DMS53 treated with DMSO at 0.1 percent for 48 hours (cell line): ENCODE data around the gene NGFR.
A peak's percentile ranks its signal among the peaks of the same experiment; 100 is the strongest.
"Not testable (repeated sequence)": the region's sequence is repeated elsewhere in the genome, so short reads cannot be mapped to it uniquely, and the experiment has no call there.

Experiments used
- DNase-seq: peaks from one replicate; lab custom pipeline; 2025; ENCODE audit not compliant: unreplicated experiment; lab: John Stamatoyannopoulos, UW

NGFR gene

DNA sequence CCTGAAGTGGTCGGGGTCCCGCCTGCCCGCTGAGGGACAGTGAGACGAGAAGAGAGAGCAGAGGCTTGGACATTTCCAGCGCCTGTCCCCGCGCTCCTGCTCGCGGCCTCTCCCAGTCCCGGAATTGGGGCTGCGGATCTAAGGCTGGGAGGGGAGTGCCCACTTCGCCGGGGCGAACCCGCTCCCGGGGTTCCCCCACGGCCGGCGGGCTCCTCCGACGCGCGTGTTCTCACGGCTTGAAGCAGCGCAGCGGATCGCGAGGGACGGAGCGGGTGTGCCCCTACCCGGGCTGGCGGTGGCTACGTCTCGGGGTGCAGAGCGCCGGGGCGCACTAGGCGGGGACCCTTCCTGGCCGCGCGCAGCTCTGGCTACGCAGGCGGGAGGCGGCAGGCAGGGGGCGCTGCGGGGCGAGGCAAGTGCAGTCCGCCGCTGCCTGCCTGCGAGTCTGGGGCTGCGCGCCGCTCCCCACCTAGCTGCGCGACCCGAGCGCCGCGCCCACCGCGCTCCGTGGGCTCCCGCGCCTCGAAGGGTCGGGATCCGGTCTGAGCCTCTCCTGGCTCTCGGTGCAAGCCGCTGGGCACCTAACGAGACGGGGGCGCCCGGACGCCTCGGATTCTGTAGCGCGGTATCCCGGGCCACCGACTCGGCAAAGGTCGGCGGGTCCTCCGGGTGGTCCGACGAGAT is 1.2 kb downstream of the NGFR start:
- DNase-seq, result peak; percentile 19

GRCh38 chr17:49496867-49497147 is 1.7 kb downstream of the NGFR start:
- DNase-seq, result no peak

- no peak for DNase-seq
Measured at GRCh38 chr17:49497148-49498028, 2.3 kb downstream of the NGFR start.

DNA sequence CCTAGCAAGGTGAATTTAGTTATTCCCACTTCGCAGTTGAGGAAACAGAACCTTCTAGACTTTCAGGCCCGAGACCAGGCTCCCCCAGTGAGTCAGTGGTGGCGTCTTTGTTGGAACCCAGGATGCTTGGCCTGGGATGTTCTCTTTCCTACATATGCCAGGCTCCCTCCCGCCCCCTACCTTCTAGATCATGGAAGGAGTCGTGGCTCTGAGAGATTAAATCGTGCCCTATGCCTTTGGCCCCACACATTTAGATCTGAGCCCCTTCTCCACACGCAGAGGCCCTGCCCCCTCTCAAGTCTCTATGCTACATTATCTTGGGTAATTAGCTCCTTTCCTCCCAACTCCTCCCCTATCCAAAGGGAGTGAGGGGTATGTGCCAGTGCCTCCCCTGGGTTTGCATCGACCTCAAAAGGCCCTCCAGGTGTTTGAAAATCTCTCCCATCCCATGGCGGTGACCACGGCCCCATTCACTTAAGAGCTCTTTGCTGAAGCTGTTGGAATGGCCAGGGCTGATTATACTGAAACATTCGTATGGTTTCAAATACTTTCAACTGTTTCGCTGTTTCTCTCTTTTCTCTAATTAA is 3.0 kb downstream of the NGFR start:
- no peak for DNase-seq

- DNase-seq, result no peak
Measured at GRCh38 chr17:49501496-49501895, 6.4 kb downstream of the NGFR start.

DNA sequence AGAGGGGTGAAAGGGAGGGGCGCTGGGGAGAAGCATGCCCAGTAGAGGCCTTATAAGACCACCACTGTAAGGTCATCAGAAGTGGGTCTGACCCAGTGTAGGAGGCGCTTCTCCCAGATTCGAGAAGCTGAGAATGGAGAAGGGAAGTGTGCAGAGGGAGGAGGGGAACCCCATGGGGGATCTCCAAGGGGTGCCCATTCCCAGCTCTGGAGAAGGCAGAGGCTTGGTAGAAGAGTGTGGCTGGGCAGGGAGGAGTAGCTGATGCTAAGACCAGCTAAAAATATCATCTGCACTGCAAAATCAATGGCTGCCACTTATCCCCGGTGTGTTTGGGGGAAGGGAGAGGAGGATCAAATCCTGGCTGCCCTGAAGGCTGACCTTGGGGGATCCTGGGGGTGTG is 7.2 kb downstream of the NGFR start:
- DNase-seq, result no peak

DNA sequence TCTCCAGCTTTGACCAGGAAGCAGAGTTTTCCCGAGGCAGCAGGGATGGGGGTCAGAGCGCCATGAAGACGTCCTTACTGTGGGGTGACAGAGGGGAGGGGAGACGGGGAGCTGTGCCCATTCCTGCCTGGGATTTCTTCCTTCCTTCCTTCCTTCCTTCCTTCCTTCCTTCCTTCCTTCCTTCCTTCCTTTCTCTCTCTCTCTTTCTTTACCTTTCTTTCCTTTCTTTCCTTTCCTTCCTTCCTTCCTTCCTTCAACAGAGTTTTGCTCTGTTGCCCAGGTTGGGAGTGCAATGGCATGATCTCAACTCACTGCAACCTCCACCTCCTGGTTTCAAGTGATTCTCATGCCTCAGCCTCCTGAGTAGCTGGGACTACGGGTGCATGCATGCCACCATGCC is 7.6 kb downstream of the NGFR start:
- not testable (repeated sequence) for DNase-seq

GRCh38 chr17:49504369-49504768 is 9.3 kb downstream of the NGFR start:
- no peak for DNase-seq

DNA sequence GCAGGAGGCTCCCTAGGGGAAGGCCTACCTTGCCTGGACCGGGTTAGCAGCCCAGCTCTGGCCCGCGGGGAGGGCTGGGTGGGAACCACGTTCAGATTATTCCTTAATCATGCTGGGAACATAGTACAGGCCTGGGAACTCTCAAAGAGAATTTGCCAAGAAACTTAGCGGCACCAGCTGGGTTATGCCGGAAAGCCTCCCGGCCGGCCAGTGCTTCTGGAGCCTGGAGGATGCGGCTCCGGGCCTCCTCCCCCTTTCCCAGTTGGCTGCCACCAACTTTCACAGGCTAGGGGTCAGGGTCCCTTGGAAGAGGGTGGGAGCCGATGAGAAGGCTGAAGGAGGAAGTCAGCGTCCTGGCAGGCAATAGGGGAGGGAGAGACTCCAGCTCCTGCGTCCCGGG is 10.8 kb downstream of the NGFR start:
- no peak for DNase-seq

- no peak for DNase-seq
Measured at GRCh38 chr17:49506282-49506681, 11.2 kb downstream of the NGFR start.

GRCh38 chr17:49508061-49508865 is 13.2 kb downstream of the NGFR start:
- peak; percentile 25 for DNase-seq

- no peak for DNase-seq
Measured at GRCh38 chr17:49508866-49509587, 13.9 kb downstream of the NGFR start.

GRCh38 chr17:49509588-49509917 is 14.5 kb downstream of the NGFR start:
- DNase-seq, result no peak

- no peak for DNase-seq
Measured at GRCh38 chr17:49510059-49510719, 15.1 kb downstream of the NGFR start.

DNA sequence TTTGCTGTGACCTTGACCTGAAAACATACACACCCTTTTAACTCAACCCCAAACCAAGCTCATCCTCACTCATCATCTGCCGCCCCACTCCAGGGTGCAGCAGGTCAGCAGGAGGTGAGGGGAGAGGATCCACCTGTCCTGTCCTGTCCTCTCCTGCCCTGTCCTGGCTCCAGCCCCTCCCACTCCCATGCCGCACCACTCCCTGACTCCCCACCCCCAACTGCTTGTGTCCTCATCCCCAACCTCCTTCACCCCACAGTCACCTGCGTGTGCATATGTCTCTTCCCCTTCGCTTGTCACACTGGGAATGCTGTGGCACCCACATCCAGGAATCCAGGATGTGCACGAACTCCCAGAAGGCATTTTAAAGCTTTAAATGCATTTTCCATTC is 15.6 kb downstream of the NGFR start:
- no peak for DNase-seq

- no peak for DNase-seq
Measured at GRCh38 chr17:49511810-49512209, 16.7 kb downstream of the NGFR start.

DNA sequence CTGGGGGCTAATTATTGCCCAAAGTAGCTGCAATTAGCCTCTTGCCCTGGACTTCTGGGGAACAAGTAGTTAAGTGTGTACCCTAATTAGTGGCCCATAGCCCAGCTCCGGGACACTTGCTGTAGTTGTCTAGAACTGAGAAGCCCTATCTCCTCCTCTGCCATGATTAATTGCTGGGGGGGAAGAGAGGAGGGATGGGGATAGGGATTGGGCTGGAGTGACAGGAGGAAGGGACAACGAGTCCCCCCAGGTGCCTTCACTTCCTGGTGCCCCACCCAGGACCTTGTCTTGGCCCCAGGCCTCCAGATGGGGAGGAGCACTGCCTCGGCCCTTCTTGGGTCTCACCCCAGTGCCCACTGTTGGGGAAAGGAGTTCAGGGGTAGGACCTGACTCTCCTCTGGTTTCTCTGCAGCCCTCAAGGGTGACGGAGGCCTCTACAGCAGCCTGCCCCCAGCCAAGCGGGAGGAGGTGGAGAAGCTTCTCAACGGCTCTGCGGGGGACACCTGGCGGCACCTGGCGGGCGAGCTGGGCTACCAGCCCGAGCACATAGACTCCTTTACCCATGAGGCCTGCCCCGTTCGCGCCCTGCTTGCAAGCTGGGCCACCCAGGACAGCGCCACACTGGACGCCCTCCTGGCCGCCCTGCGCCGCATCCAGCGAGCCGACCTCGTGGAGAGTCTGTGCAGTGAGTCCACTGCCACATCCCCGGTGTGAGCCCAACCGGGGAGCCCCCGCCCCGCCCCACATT is 17.4 kb downstream of the NGFR start:
- peak; percentile 33 for DNase-seq

GRCh38 chr17:49513044-49513395 is 17.9 kb downstream of the NGFR start:
- DNase-seq, result no peak

- DNase-seq, result no peak
Measured at GRCh38 chr17:49513641-49514040, 18.5 kb downstream of the NGFR start.
